Stimulated activated CD8-positive, alpha-beta memory T cell treated with anti-CD3 and anti-CD28 coated beads, Interleukin-7, amount 100 ng/mL, for 4 hours (primary cell): ENCODE data around the gene TIGAR.

Experiments used
- DNase-seq, 2 donors: peaks; one replicate each; pipeline ENCODE4 v3.0.0-alpha.2; 2020; ENCODE audit warnings: low read depth in 2 of 2

Gene TIGAR

DNA sequence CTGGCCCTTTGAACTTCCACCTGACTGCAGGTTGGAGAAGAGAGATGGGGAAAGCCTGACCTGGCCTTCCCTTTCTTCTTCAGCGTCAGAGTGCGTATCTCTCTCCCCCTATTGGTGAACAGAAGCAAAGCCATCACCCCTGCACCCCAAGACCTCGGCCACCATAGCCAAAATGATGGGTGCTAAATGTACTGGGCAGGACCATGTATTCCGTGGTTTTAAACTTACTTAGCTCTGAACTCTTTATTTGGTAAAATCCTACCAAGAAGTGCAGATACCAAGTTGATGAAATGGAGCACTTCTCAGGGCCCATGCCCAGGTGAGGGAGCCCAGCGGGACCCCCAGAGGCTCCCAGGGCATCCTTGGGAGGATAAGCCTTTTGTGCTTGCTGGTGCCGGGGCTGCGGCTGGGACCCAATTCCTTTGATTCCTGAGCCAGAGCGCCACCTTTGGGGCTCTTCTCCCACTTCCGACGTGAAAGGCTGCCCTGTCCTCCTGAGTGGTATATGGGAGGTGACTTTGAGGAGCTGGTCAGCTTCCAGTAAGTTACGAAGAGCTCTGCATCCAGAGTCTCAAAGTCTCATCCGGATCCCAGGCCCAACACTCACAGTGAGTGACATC lies 38.0 kb upstream of the TIGAR start:
- DNase-seq = no peak

DNA sequence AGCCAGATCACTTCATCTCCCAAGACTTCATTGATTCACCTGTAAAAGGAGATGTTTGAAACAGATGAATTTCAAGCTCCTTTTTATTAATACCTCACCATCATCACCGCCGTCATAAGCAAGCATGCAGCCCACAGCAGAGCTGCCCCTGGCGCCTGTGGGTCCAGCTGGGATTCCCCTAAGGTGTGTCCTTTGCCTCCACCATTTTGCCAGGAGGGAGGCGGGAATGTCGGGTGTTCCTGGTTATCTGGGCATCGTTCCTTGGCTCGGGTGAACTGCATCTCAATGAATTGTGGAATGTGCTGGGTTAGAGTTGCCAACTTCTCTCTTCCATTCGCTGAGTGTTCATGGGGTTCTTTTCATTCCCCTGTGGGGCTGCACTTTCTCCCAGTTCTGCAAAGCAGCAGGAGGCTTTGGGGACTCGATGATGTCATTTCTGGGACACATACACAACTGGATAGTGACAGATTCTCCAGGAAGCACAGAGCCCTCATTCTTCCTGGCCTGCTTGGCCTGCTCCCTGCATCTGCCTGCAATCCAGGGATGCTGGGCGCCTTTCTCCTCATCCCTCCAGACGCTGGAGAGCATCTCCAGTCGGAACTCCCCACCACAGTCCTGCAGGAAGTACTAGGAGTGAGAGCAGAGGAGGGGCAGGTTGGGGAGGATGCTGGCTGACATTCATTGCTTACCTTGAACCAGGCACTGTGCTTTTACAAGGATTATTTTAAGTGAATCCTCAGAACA lies 37.3 kb upstream of the TIGAR start:
- no peak for DNase-seq

DNA sequence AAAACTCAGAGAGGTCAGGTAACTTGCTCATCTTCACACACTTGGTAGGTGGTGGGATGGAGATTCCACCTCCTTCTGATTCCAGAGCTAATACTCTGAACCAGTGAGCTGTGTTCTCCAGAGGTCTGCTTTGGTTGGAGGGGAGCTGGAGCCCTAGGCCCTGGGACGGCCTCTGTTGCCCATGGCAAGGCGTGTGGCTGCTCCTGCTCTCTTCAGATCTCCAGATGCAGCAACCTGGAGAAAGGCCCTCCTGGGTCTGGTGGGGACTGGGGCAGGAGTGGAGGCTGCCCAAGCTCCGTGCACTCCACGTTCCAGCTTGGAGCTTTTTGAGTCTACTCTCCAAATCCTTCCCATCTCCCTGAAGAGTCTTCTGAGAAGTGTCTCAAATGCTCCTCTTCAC lies 36.7 kb upstream of the TIGAR start:
- DNase-seq = no peak

DNA sequence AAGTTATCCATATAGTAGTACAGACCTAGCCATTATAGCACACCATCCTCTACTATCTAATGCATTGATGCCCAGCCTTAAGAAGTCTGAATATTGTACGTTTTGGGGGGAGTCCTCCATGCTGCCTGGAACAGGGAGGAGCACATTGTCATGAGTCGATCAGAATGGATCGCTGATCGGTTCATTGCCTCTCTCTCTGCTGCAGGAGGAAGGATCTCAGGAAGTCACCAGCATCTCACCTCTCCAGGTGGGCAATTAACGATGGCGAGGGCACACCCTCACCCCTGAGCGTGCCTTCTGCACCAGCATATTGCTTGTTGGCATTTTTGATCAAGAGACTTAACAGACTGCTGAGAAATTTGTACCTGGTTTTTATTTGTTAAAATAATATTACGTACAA lies 35.9 kb upstream of the TIGAR start:
- DNase-seq = no peak

DNA sequence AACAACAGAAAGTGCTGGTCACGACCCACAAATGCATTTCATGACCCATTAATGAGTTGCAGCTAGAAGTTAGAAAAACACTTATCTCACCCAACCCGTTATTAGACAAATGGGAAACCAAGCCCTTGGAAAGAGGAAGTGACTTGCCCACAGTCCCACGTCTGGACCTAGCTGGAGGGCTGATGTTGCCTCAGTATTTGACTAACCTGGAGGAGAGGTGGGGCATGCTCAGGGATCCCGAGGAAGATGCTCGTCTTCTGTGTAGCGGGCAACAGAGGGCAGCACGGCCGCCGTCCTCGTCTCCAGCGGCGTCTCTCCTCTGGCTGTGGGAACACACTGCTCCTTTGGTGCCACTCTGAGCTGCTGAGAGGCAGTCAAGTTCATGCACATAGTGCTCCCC lies 34.8 kb upstream of the TIGAR start:
- no peak for DNase-seq

DNA sequence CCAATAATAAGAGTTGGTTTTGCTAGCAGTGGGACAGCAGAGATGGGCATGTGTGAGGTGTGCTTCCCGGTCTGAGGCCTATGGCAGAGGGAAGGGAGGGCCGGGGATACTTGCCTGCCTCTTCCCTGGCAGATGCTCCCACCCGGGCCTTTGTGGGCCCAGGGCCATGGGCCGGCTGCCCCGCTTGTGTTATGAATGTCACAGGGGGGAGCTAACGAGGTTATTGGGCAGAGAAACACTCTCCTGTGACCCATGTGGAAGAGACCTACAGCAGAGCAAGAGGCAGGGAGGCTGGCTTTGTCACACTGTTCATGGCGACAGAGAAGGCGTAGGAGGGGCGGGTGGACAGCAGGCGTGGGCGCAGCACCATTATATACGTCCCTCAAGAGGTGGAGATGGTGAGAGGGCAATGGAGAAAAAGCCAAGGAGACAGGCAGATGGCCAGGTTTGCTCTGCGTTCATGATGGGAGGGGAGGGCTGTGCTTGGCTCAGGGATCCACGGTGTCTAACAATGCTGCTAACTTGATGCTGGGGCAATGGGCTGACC lies 34.2 kb upstream of the TIGAR start:
- DNase-seq = no peak

DNA sequence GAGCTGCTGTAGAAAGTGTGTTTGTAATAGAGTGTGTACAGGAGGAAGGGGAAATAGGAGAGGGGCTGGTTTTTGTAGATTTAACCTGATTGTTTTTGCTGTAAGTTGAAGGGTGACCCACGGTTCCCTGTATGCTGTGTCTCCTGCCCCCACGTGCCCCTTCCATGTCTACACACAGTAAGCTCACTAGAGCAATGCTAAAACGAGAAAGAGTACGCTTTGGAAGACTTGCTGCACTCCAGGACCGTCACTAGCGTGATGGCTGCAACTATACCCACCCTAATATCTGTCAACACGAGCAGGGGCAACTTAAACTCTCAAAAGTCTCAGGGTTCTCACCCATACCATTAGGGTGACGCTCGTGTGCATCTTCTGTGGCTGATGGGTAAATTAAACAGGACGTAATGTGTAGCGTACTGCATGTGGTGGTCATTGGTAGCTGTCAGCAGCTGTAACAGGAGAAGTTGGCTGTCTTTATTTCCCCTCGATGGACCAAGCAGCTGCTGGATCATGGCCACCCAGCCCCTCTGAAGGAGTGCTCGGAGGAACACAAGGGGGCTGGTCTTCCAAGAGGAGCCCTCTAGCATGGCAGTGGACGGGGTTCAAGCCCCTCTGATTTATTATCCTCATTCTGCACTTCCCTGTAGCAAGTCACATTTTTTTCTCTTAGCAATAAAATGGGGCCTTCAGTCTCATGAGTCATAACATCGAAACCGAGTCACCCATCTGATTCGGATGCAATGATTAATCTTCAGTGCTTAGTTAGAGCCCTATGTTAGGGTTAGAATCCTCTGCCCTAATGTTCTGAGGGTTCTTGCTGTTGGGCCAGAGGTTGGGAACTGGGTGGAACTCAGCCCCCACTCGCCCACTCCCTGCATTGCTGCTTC lies 33.4 kb upstream of the TIGAR start:
- no peak for DNase-seq

DNA sequence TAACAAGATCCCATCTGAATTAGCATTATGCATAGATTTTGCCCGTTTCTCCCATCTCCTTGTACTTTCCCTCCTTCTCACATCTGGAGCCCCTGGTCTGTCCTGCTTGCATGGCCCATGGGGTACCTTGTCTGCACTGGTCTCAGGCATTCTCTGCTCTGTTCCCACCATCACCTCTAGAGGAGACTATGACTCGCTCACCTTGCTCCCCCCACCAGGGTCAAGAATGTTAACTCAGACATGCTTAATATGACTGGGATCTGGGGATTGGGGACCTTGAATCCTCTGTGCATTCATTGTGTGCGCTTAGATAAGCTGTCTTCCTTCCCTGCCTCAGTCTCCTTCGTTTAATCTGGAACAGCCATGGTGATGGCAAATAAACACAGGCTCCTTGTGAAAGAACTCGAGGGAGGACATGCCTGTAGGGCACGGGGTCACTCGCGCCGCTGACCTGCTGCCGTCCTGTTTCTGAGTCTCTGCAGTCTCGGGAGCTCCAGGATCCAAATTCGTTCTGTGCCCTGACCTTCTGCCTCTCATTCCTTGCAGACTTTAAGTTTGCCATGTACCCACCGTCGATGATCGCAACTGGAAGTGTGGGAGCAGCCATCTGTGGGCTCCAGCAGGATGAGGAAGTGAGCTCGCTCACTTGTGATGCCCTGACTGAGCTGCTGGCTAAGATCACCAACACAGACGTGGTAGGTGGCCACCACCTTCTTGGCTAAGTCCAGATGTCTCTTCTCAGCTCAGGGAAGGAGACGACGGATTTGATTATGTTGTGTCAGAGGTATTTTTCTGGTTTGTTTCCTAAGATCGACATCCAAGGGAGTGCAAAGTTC lies 32.5 kb upstream of the TIGAR start:
- no peak for DNase-seq

DNA sequence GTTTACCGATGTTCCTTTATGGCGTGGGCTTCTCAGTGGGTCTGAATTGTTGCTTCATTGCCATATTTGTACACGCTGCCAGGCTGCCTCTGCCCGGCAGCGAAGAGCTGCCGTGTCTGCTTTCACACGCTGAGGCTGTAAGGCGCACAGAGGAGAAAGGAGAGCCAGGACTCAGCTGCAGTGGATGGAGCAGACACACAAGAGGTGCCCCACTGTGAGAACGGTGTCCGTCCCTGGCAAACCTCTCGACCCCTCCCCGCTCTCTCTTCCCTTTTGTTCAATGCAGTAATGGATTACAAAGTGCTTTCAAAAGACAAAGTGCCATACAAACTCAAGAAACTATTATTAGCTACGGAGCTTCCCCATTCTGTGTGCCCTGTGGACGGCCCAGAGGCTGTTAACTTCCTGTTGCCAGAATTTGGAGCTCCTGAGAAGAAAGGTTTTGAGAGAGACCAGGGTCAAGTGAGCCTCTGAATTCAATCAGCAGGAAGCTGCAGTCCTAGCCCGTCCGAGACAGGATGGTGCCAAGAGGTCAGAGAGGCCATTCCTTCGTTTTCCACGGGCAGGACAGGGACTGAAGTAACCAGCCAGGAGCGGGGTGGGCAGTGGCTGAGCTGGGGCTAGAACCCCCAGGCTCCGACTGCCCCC lies 31.7 kb upstream of the TIGAR start:
- no peak for DNase-seq

DNA sequence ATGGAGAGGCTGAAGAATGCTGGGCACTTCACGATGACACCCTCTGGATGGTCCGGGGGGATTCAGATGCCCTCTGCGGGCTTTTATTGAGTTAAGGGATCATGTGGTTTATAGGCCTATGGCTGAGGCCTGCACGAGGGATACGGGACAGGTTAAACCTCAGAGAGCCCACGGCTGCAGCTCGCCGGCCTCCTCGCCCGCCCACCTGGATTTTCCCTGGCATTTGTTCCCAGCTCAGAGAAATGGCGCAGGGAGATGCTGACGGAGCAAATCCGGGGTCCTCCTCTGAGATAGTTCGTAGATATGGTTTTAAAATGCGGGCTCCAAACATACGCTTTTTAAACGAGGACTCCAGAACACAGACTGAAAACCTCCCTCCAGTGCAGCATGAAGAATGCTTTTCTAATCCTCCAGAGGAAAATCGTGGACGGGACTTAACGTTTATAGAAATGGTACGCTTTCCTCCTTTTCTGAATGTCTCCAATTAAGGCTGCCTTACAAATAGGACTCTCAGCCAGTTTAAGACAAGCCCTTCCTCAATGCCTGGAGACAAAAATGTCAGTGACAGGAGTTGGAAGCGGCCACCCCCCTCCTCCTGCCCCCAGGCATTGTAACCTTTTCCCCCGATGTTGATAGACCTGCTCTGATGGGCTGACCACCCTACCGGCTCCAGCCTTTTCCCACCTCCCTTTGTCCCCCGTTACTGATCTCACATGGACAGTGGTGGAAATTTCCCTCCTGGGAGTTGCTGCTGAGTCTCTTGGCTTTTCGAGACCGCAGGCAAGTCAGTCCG lies 30.8 kb upstream of the TIGAR start:
- no peak for DNase-seq

DNA sequence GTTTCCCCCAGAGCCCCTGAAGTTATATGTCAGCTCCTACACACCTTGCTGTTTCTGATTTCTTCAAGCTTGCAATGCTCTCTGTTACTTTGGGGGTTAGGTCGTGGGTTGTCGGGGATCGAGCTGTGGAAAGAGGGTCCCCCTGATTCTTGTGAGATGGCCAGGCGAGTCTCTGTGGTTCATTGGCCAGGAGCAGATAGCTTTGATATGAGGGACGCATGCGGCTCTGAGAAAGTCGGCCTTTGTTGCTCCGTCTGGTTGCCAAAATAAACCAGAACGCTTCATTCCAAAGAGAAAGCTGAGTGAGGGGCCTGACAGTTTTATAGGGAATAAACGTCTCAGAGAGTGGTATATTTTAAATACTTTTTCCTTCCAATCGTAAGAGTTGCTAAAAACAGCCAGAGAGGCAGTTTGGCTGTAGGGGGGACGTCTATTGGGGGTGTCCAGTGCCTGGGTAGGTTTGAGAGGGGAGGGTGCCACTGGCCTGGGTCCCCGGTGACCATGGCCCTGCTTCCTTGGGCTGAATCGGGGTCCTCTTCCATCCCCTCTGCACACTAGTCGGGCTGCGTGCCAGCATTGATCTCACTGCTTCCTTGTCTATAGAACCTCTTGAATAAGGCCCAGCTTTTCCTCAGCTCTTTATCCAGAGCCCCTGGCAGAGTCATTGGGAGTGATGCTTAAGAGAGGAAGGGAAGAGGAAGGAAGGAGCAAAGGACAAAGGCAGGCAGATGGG lies 28.5 kb upstream of the TIGAR start:
- no peak for DNase-seq

DNA sequence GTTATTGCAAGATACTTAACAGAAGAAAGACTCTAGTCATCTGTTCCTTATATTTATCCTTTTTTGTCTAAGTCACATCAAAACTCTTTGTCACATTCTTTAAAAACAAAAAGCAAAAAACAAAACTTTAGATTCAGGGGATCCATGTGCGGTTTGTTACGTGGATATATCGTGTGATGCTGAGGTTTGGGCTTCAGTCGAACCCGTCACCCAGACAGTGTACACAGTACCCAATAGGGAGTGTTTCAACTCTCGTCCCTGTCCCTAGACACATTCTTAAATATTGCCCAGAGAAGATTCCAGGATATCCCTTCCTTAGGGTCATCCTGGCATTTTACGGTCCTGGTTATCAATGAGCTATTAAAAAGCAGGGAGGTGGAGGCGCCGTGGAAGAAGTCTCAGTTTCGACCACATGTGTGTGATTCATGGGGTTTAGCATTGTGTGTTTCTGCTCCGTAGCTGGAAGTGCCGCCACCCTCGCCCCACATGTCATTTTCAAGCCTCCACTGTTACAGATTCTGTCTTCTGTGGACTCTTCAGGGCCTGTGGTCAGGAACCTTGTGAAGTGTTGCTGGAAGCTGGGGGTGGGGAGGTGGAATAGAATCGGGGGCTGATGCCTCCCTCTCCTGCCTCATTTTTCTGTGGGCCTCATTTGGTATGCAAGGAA lies 27.6 kb upstream of the TIGAR start:
- peak; percentile 31 to 41 for DNase-seq

DNA sequence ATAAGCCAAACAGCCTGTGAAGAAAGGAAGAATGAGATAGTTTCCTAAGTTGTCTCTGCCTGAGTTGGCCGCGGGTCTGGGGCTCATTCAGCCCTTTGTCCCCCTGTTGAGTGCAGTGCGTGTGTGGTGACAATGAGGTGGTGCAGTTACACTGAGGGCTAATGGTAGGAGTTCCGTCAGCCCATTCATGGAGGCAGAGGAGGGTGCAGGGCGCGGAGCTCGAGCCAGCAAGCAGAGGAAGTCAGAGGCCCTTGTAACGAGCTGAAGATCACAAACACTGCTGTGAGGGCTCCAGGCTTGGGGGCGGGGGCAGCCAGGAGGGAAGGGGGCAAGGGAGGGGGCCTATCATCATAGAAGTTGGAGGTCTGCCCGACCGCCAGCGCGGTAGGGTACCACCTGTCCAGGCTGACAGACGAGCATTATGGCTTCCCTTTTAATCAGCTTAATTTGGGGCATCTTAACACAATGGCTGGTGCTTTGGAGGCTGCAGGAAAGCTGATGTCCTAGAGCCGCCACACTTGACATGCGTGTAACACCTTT lies 27.0 kb upstream of the TIGAR start:
- no peak for DNase-seq

DNA sequence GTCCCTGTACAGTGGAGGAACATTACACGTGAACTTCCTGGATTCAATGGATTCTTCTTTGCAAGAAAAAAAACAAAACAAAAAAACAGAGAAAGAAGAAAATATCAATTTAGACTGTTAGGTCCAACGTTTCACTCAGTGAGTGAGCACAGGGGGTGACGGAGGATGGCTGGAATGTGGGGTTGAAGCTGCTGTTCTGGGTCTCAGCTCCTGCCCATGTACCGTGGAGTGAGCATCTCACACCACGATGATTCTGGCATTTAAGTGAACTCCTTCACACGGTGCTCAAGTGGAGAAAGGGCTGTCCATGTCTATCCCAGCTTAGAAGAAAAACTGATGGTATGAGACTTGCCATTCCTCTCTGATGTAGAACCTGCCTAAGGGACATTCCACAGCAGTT lies 24.3 kb upstream of the TIGAR start:
- DNase-seq = no peak

DNA sequence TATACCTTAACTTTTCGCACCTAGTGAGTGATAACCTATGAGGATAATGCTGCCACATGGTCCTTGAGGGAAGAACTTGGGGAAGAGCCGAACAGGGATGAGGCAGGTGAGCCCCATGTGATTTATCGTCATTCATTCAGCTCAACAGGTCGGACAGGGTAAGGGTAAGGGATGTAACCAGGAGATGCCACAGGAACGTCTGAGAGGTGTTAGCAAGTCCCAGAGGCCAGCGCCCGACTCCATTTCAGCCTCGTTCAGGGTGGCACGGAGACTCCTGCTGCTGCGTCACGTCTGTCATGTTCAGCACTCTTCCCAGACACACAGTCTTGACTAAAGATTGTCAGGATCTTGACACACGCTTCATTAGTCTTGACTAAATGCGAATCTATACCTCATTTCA lies 23.4 kb upstream of the TIGAR start:
- DNase-seq = no peak

DNA sequence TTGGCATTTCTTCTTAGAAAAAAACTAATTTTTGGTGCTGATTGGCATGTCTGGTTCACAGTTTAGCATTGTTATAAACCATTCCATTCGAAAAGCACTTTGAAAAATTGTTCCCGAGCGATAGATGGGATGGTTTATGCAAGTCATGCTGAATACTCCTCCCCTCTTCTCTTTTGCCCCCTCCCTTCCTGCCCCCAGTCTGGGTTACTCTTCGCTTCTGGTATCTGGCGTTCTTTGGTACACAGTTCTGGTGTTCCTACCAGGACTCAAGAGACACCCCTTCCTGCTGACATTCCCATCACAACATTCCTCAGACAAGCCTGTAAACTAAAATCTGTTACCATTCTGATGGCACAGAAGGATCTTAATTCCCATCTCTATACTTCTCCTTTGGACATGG lies 20.1 kb upstream of the TIGAR start:
- DNase-seq = no peak

DNA sequence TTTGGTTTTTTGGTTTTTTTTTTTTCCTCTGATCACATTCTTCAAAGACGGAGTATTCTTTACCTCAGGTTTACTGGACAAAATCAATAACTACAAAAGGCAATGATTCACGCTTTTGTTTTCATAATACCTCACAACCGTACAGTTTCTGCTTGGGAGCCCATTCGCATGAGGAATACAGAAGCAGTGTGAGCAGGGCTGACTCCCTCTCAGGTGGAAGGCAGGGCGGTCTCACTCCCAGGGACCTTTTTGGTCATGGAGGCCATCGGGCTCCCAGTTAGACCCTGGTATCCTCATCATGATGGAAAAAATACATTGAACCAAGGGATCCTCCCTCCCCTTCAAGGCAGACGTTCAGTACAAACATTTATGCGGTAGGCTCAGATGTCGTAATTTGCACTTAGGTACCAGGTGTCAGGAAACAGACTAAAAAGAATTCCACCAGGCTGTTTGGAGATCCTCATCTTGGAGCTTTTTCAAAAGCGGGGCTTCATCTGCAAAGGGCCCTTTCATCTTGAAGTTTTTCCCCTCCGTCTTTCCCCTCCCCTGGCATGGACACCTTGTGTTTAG lies 19.0 kb upstream of the TIGAR start:
- no peak for DNase-seq

DNA sequence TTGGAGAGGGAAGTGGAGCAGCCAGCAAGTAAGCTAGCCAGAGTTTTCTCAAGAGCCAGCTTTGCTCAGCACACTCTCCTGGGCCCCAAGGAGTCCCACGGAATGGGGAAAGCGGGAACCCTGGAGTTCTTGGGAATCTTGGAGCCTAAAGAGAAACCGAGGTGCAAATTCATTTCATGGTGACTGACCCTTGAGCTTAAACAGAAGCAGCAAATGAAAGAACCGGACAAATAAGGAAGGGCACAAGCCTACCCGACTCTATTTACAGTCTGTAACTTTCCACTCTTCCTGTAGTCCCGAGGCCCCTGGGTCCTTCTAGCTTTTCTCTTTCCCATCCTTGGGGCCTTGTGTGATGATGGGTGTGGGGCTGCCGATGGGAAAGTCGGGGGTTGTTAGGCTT lies 18.1 kb upstream of the TIGAR start:
- no peak for DNase-seq
